Activated CD4-positive, CD25-positive, alpha-beta regulatory T cell treated with anti-CD3 and anti-CD28 coated beads, Interleukin-2, amount 50 U/mL, for 16 hours (primary cell): Measurements from ENCODE around the gene ZNF583.

Experiments used
- DNase-seq: peaks from one replicate; pipeline ENCODE4 v3.0.0-alpha.2; 2020; ENCODE audit warnings: low read depth, low spot score

ZNF583 gene

DNA sequence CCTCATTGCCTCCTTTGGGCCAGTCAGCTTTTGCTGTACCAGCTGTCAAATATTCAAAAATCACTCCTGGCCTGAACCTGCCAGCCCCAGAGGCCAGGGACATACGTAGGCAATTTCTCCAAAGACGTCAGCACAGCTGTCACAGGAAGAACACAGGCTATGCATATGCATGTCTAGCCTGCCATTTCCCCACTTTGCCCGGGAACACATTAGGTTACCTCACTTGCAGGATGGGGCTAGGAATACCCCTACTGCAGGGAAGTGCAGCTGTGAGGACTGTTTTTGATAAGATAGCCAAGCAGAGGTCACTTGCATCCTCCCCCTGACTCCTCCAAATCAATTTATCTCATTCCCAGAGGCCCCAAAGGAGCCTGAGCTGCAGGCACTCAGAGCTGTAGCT is 70.2 kb downstream of the ZNF583 start:
- no peak for DNase-seq

DNA sequence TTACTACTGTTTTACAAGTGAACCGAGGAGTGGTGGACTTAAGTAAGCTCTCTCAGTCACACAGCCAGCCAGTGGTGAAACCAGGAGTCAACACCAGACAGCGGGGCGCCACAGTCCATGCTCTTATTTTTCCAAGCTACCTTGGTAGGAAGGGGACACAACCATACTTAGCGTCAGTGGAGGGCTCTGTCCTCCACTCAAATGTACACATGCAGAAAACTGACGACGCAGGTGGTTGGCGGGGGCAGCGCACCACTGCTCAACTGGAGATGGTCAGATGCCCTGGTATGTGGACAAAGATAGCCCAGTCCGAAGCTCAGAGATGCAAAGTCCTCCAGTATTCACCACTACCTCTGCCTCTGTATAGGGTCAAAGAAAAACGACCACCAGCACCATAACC is 72.0 kb downstream of the ZNF583 start:
- DNase-seq = no peak
